Progenitor cell of endocrine pancreas (in vitro differentiated cells): ENCODE measurements around the gene CDH2. TPM values are rescaled to one million over a fixed set of nuclear protein-coding genes. Genes with fewer than 3 reads are reported as not detected.

Experiments used
- DNase-seq: peaks from one replicate; pipeline ENCODE4 v3.0.0; 2021; ENCODE audit warnings: low spot score; ENCODE audit not compliant: unreplicated experiment
- H3K27ac Mint-ChIP-seq: 2 replicates; pipeline ENCODE4 v1.8.0; 2021; ENCODE audit warnings: mild to moderate bottlenecking, moderate library complexity, mixed read lengths
- H3K27me3 Mint-ChIP-seq: 2 replicates; pipeline ENCODE4 v1.8.0; 2021; ENCODE audit warnings: mixed read lengths
- H3K36me3 Mint-ChIP-seq: 2 replicates; pipeline ENCODE4 v1.8.0; 2022; ENCODE audit warnings: mixed read lengths; ENCODE audit not compliant: insufficient read depth
- H3K4me1 Mint-ChIP-seq: 2 replicates; pipeline ENCODE4 v1.8.0; 2021; ENCODE audit warnings: low read depth, mixed read lengths
- H3K4me3 Mint-ChIP-seq: 2 replicates; pipeline ENCODE4 v1.8.0; 2021; ENCODE audit warnings: low read depth, mild to moderate bottlenecking, moderate library complexity, mixed read lengths
- H3K9me3 Mint-ChIP-seq: 2 replicates; pipeline ENCODE4 v1.8.0; 2021; ENCODE audit warnings: low read depth, mixed read lengths
- CTCF ChIP-seq: fragments of 200-600 bp; sonication (generic); IDR thresholded peaks from one replicate; pipeline ENCODE4 v1.5.0; 2021; ENCODE audit warnings: antibody characterized with exemption, mild to moderate bottlenecking; ENCODE audit not compliant: unreplicated experiment
- total RNA-seq: library from RNA; stranded (reverse); gene quantifications from 2 replicates; pipeline ENCODE4 v1.2.1, GENCODE V29; 2021

CDH2 gene
- total RNA-seq, 1 donor from 2014 or later: 197 TPM

GRCh38 chr18:28127228-28127627, 49.7 kb downstream of the CDH2 start:
- H3K36me3 Mint-ChIP-seq: peaks cover 2% of the 10 kb centered on the region
- H3K9me3 Mint-ChIP-seq: no peaks in the 10 kb centered on the region
- DNase-seq: no peak
- H3K4me1 Mint-ChIP-seq: peaks cover 48% of the 10 kb centered on the region
- TF ChIP-seq CTCF: no peak
- H3K27me3 Mint-ChIP-seq: no peaks in the 10 kb centered on the region
- H3K27ac Mint-ChIP-seq: peak overlapping the region; percentile 69
- no peak overlapping the region for H3K4me3 Mint-ChIP-seq

- Mint-ChIP-seq H3K4me3 (no peak overlapping the region), H3K36me3 (peaks cover 2% of the 10 kb centered on the region), H3K27ac (no peak overlapping the region), H3K27me3 (no peaks in the 10 kb centered on the region), H3K9me3 (no peaks in the 10 kb centered on the region), H3K4me1 (peaks cover 47% of the 10 kb centered on the region)
- TF ChIP-seq CTCF: no peak
- no peak for DNase-seq
Observed at GRCh38 chr18:28126768-28127167, 50.2 kb downstream of the CDH2 start.

GRCh38 chr18:28125051-28125450, 51.9 kb downstream of the CDH2 start:
- Mint-ChIP-seq H3K4me3 (no peak overlapping the region), H3K36me3 (peaks cover 2% of the 10 kb centered on the region), H3K27me3 (no peaks in the 10 kb centered on the region), H3K27ac (no peak overlapping the region), H3K9me3 (no peaks in the 10 kb centered on the region), H3K4me1 (peaks cover 59% of the 10 kb centered on the region)
- TF ChIP-seq CTCF: no peak
- no peak for DNase-seq

GRCh38 chr18:28124131-28125029, 52.5 kb downstream of the CDH2 start:
- no peak for DNase-seq
- no peaks in the 10 kb centered on the region for H3K27me3 Mint-ChIP-seq
- no peak for TF ChIP-seq CTCF
- peaks cover 59% of the 10 kb centered on the region for H3K4me1 Mint-ChIP-seq
- no peak overlapping the region for H3K4me3 Mint-ChIP-seq
- H3K36me3 Mint-ChIP-seq: peaks cover 4% of the 10 kb centered on the region
- no peaks in the 10 kb centered on the region for H3K9me3 Mint-ChIP-seq
- peak overlapping the region; percentile 2 for H3K27ac Mint-ChIP-seq

- no peaks in the 10 kb centered on the region for H3K27me3 Mint-ChIP-seq
- H3K36me3 Mint-ChIP-seq: peaks cover 4% of the 10 kb centered on the region
- H3K4me3 Mint-ChIP-seq: no peak overlapping the region
- no peak for TF ChIP-seq CTCF
- no peaks in the 10 kb centered on the region for H3K9me3 Mint-ChIP-seq
- peak overlapping the region; percentile 2 for H3K27ac Mint-ChIP-seq
- DNase-seq: no peak
- H3K4me1 Mint-ChIP-seq: peaks cover 53% of the 10 kb centered on the region
Observed at GRCh38 chr18:28123401-28124030, 53.4 kb downstream of the CDH2 start.
